NK-92 (cell line): ENCODE results near the gene MEGF11.

Experiments used
- DNase-seq: peaks from one replicate; lab custom pipeline; 2025; ENCODE audit not compliant: unreplicated experiment; lab: John Stamatoyannopoulos, UW

The MEGF11 gene

GRCh38 chr15:66219339-66219738 lies 34.2 kb downstream of the MEGF11 start:
- DNase-seq, result no peak

GRCh38 chr15:66216806-66217205 lies 36.7 kb downstream of the MEGF11 start:
- no peak for DNase-seq

GRCh38 chr15:66215811-66216210 lies 37.7 kb downstream of the MEGF11 start:
- no peak for DNase-seq

GRCh38 chr15:66214246-66214645 lies 39.3 kb downstream of the MEGF11 start:
- DNase-seq, result no peak

- DNase-seq, result no peak
These were observed 41.0 kb downstream of the MEGF11 start for GRCh38 chr15:66212563-66212921.

GRCh38 chr15:66211670-66212562 lies 41.6 kb downstream of the MEGF11 start:
- no peak for DNase-seq

- DNase-seq, result no peak
These were observed 42.9 kb downstream of the MEGF11 start for GRCh38 chr15:66210684-66211083.

GRCh38 chr15:66198757-66199156 lies 54.8 kb downstream of the MEGF11 start:
- no peak for DNase-seq

GRCh38 chr15:66196602-66197001 lies 56.9 kb downstream of the MEGF11 start:
- no peak for DNase-seq

GRCh38 chr15:66195621-66196230 lies 57.8 kb downstream of the MEGF11 start:
- DNase-seq, result no peak

- DNase-seq, result no peak
These were observed 60.5 kb downstream of the MEGF11 start for GRCh38 chr15:66193066-66193465.

GRCh38 chr15:66190746-66191145 lies 62.8 kb downstream of the MEGF11 start:
- DNase-seq, result no peak

GRCh38 chr15:66189291-66189690 lies 64.3 kb downstream of the MEGF11 start:
- no peak for DNase-seq

- no peak for DNase-seq
These were observed 65.1 kb downstream of the MEGF11 start for GRCh38 chr15:66188464-66188863.

GRCh38 chr15:66187271-66187670 lies 66.3 kb downstream of the MEGF11 start:
- no peak for DNase-seq

- DNase-seq, result no peak
These were observed 67.3 kb downstream of the MEGF11 start for GRCh38 chr15:66186049-66186825.

- no peak for DNase-seq
These were observed 68.4 kb downstream of the MEGF11 start for GRCh38 chr15:66184936-66185790.

- no peak for DNase-seq
These were observed 69.1 kb downstream of the MEGF11 start for GRCh38 chr15:66184492-66184891.

GRCh38 chr15:66180531-66181097 lies 72.9 kb downstream of the MEGF11 start:
- DNase-seq, result no peak

- no peak for DNase-seq
These were observed 75.0 kb downstream of the MEGF11 start for GRCh38 chr15:66178531-66178910.
